ENCODE measurements around the gene PLSCR2.
"Not testable (repeated sequence)": the region's sequence is repeated elsewhere in the genome, so short reads cannot be mapped to it uniquely, and the experiment has no call there.

The PLSCR2 gene

DNA sequence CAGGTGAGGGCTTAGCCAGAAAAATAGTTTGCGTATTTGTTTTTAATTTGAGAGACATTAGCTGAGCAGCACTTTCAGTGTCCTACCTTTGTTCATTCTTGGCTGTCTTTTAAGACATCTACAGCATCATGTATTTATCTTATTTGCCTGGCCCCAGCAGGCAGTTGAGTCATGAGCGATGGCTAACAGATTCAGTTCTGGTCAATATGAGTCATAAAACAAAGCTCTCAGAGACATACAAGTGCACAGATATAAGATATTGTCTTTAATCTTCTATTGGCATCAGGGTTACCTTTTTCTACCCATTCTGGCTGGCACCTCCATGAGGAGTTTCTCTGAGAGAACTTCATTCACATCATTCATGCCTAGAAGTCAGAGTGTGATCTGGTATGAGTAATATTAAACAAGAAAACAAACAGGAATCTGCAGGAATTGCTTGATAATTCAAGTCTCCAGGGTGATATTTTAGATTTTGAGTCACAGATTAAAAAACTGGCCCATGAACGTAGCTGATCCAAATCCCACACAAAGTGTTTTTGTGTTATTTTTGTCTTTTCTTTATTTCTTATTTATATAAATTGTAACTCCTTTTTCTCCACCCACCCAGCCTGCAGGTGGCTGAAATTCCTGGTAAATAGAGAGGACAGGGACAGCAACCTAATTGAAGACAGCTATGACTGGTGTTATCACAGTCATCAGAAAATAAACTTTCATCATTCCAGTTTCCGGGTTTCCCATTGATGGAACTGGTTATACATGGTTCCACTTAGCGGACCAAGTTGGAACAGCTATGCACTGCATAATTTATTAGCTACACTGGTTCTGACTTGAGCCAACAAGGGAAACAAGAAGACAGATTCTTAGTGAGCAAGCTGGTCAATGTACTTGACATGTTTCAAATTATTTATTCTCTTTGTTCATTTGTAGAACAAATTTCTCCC, 47.3 kb downstream of the PLSCR2 start:
- peak; percentile 17 for DNase-seq (ENCODE audit: low read depth, low spot score)

DNA sequence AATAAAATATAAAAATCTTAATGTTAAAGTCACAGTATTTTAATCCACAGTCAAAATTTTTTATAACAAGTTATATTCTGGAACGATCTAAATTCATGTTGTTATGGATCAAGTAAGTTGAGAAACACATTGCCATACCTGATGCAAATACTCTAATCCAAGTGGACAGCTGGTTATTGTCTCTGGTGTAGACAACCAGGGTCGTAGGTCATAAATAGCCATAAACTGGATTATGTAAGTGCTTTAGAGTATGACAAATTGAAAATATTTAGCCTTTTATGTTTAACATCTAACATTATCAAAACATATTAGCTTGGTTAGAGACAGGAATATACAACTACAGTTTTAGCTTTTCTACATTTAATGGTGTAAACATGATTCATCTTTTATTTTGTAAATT, 53.0 kb downstream of the PLSCR2 start:
- no peak for DNase-seq (ENCODE audit: low read depth, low spot score)

DNA sequence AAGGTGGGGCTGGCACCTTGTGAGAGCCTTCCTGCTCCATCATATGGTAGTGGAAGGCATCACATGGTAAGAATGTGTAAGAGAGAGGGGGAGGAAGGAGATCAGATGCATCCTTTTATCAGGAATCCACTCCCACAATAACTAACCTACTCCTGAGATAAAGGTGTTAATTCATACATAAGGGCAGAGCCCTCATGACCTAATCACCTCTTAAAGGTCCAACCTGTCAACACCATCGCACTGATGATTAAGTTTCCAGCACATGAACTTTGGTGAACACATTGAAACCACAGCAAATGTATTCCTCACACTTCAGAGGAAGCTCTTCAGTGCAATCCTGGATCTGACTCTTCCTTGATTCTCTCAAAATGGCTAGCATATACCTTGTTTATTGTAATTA, 55.4 kb downstream of the PLSCR2 start:
- no peak for DNase-seq (ENCODE audit: low read depth, low spot score)

DNA sequence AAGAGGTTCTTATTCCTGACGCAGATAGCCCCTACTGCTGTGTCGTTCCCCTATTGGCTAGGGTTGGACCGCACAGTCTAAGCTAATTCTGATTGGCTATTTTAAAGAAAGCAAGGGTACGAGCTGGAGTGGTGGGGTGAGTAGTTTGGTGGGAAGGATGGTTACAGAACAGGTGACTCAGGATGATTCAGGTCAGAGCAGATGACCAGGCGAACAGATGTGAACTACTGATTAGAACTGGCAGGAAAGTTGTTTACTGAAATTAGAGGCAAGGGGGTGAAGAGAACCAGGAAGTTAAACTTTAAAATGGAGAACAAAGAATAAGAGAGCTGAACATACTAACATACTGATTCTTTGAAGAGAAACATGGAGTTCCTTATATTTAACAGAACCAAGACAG, 56.6 kb downstream of the PLSCR2 start:
- not testable (repeated sequence) for DNase-seq (ENCODE audit: low read depth, low spot score)

DNA sequence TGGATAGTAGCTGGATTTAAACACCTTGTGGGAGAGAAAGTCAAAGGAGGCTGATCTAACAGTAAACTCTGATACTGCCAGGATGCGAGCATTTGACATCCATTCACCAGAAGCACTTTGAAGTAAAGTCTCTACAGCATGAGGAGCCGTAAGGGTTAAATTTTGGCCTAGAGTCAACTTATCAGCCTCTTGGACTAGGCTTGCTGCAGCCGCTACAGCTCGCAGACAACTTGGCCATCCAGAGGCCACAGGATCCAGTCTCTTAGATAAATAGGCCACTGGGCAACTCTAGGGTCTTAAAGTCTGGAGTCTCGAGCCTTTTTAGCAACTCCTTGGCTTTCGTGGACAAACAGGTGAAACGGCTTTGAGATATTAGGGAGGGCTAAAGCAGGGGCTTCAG, 61.4 kb downstream of the PLSCR2 start:
- no peak for DNase-seq (ENCODE audit: low read depth, low spot score)

DNA sequence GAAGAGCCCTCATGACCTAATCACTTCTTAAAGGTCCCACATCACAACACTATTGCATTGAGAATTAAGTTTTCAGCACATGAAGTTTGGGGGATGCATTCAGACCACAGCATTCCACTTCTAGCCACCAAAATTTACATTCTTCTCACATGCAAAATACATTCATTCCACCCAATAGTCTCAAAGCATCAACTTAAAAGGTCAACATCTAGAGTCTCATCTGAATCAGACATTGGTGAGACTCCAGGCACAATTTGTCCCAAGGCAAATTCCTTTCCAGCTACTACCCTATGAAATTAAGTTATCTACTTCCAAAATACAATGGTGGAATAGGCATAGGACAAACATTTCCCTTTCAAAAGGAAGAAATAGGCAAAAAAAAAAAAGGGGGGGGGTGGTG, 64.9 kb downstream of the PLSCR2 start:
- DNase-seq (ENCODE audit: low read depth, low spot score): no peak

GRCh38 chr3:146403792-146404191, 65.6 kb downstream of the PLSCR2 start:
- no peak for DNase-seq (ENCODE audit: low read depth, low spot score)

DNA sequence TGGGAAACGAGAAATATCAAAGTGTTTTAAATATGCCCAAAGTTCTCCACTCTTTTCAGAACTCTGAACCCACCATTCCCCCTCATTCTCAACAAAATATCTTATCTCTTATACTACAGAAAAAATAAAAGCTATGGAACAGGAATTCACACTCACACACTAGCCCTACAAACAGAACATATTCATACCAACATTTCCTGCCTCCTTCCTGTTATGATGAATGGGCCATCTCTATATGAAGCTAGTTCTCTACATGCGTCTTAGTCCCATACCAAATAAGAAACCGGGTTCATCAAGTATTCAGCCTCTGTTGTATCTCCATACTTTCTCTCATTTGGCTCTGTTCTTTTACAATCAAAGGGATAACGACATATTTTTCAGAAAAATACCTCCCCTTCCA, 72.6 kb downstream of the PLSCR2 start:
- no peak for DNase-seq (ENCODE audit: low read depth, low spot score)

DNA sequence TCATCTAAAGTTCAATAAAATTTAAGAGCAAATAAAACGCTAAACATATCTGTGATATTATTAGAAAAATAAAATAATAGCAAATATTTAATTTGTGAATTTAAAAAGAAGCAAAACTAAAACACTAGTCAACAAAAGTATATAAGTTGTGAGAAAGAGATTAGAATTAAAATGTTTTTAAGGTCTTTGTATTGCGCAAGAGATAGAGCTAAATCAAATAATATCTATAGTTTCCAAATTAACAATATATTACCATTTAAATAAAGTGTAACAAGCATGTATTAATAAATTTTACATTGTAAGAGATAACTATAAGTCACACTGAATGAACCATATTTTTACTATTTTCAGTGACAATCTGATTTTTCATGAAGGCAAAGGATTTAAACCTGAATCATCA, 74.2 kb downstream of the PLSCR2 start:
- no peak for DNase-seq (ENCODE audit: low read depth, low spot score)

GRCh38 chr3:146390957-146391356, 78.4 kb downstream of the PLSCR2 start:
- DNase-seq (ENCODE audit: low read depth, low spot score): peak; percentile 73

GRCh38 chr3:146390006-146390772, 79.2 kb downstream of the PLSCR2 start:
- no peak for DNase-seq (ENCODE audit: low read depth, low spot score)

- no peak for DNase-seq (ENCODE audit: low read depth, low spot score)
Measured at GRCh38 chr3:146387566-146387965, 81.8 kb downstream of the PLSCR2 start.

DNA sequence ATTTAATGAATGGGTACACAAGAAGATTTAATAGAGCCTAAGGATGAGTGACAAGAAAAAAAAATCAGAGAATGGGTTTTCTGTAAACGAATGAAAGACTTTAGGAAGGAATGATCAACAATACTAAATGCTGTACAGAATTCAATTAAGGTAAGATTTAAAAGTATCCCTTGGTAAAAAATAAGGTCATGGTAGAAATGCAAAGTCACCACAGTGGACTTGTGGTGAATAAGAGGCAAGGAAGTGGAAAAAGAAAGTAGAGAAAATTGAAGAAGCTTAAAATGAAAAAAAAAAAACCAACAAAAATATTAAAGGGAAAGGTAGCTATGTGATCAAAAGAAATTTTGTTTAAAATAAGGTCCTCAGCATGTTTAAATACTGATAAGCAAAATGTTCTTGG, 82.4 kb downstream of the PLSCR2 start:
- DNase-seq (ENCODE audit: low read depth, low spot score): no peak

DNA sequence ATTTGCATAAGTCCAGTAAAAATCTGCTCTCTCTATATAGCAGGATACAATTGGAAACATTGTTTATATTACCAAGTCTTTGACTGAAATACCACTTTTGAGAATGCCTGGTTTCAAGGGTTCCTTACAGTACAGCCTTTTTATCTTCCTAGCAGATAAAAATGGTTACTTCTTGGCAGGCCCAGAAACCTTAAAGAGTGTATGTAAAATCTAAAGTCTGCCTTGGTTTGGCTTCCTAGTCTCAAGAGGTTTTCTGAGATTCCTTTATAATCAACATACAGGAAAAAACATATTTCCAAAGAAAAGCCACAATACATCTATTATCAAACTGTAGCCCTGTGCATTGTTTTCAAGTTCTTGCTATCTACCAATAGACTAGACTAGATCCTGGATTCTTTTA, 84.6 kb downstream of the PLSCR2 start:
- no peak for DNase-seq (ENCODE audit: low read depth, low spot score)
